NCI-H345 (cell line): ENCODE measurements around the gene NDUFS4.
A peak's percentile ranks its signal among the peaks of the same experiment; 100 is the strongest.
"Not testable (repeated sequence)": the region's sequence is repeated elsewhere in the genome, so short reads cannot be mapped to it uniquely, and the experiment has no call there.

Source experiments
- DNase-seq: peaks from one replicate; lab custom pipeline; 2025; lab: John Stamatoyannopoulos, UW

The NDUFS4 gene

GRCh38 chr5:53560506-53561191, at the start of gene NDUFS4:
NDUFS4 (plus strand) TSS chr5:53560639; CDS start chr5:53560663, 24 bp downstream.
- DNase-seq = peak; percentile 89

GRCh38 chr5:53512539-53512938, 47.9 kb upstream of the NDUFS4 start:
- DNase-seq = no peak

- no peak for DNase-seq
Observed at GRCh38 chr5:53515988-53516387, 44.5 kb upstream of the NDUFS4 start.

GRCh38 chr5:53520813-53521212, 39.6 kb upstream of the NDUFS4 start:
- DNase-seq = no peak

- DNase-seq = no peak
Observed at GRCh38 chr5:53537711-53538110, 22.7 kb upstream of the NDUFS4 start.

GRCh38 chr5:53540739-53541138, 19.7 kb upstream of the NDUFS4 start:
- not testable (repeated sequence) for DNase-seq

- DNase-seq = no peak
Observed at GRCh38 chr5:53541859-53542258, 18.6 kb upstream of the NDUFS4 start.

- no peak for DNase-seq
Observed at GRCh38 chr5:53542926-53543325, 17.5 kb upstream of the NDUFS4 start.

- DNase-seq = no peak
Observed at GRCh38 chr5:53543401-53543800, 17.0 kb upstream of the NDUFS4 start.

- no peak for DNase-seq
Observed at GRCh38 chr5:53545744-53546143, 14.7 kb upstream of the NDUFS4 start.

- DNase-seq = no peak
Observed at GRCh38 chr5:53547226-53547625, 13.2 kb upstream of the NDUFS4 start.

GRCh38 chr5:53548501-53548900, 11.9 kb upstream of the NDUFS4 start:
- not testable (repeated sequence) for DNase-seq

- no peak for DNase-seq
Observed at GRCh38 chr5:53549792-53550191, 10.6 kb upstream of the NDUFS4 start.

- DNase-seq = no peak
Observed at GRCh38 chr5:53552561-53552960, 7.9 kb upstream of the NDUFS4 start.

- DNase-seq = no peak
Observed at GRCh38 chr5:53554444-53554843, 6.0 kb upstream of the NDUFS4 start.

- DNase-seq = no peak
Observed at GRCh38 chr5:53555160-53555559, 5.3 kb upstream of the NDUFS4 start.

GRCh38 chr5:53556001-53556400, 4.4 kb upstream of the NDUFS4 start:
- no peak for DNase-seq

GRCh38 chr5:53557386-53557785, 3.1 kb upstream of the NDUFS4 start:
- DNase-seq = no peak

- no peak for DNase-seq
Observed at GRCh38 chr5:53558966-53559365, 1.5 kb upstream of the NDUFS4 start.

- peak; percentile 13 for DNase-seq
Observed at GRCh38 chr5:53560028-53560427, 411 bp upstream of the NDUFS4 start.

GRCh38 chr5:53568401-53568800, 8.0 kb downstream of the NDUFS4 start:
- no peak for DNase-seq

GRCh38 chr5:53568871-53569270, 8.4 kb downstream of the NDUFS4 start:
- no peak for DNase-seq

GRCh38 chr5:53569453-53569852, 9.0 kb downstream of the NDUFS4 start:
- DNase-seq = no peak

GRCh38 chr5:53571403-53571802, 11.0 kb downstream of the NDUFS4 start:
- no peak for DNase-seq
